Epithelial cell of prostate (primary cell): ENCODE results near the gene PEMT.

ENCODE experiments used
- DNase-seq: peaks from one replicate; pipeline ENCODE4 v3.0.0-alpha.2; 2011; ENCODE audit warnings: low read depth, low spot score
- H3K27ac ChIP-seq: fragments of 450-650 bp; 2 replicates; pipeline ENCODE4 v1.5.1; 2017; ENCODE audit warnings: mild to moderate bottlenecking

PEMT gene

GRCh38 chr17:17538417-17539391 lies 52.8 kb downstream of the PEMT start:
- no peak for DNase-seq
- peak overlapping the region; percentile 12 for H3K27ac ChIP-seq

- DNase-seq = no peak
- H3K27ac ChIP-seq = no peak overlapping the region
Measured at GRCh38 chr17:17537311-17538099, 54.0 kb downstream of the PEMT start.

- DNase-seq = no peak
- H3K27ac ChIP-seq = no peak overlapping the region
Measured at GRCh38 chr17:17536702-17537101, 54.8 kb downstream of the PEMT start.

- no peak overlapping the region for H3K27ac ChIP-seq
- DNase-seq = no peak
Measured at GRCh38 chr17:17535957-17536356, 55.6 kb downstream of the PEMT start.

GRCh38 chr17:17533901-17534441 lies 57.5 kb downstream of the PEMT start:
- no peak overlapping the region for H3K27ac ChIP-seq
- peak; percentile 52 for DNase-seq

- no peak for DNase-seq
- no peak overlapping the region for H3K27ac ChIP-seq
Measured at GRCh38 chr17:17532991-17533390, 58.5 kb downstream of the PEMT start.

- no peak overlapping the region for H3K27ac ChIP-seq
- DNase-seq = no peak
Measured at GRCh38 chr17:17531156-17531555, 60.4 kb downstream of the PEMT start.

GRCh38 chr17:17528696-17529652 lies 62.5 kb downstream of the PEMT start:
- H3K27ac ChIP-seq = no peak overlapping the region
- DNase-seq = no peak

GRCh38 chr17:17527956-17528500 lies 63.5 kb downstream of the PEMT start:
- no peak for DNase-seq
- H3K27ac ChIP-seq = no peak overlapping the region

- DNase-seq = no peak
- no peak overlapping the region for H3K27ac ChIP-seq
Measured at GRCh38 chr17:17527534-17527933, 64.0 kb downstream of the PEMT start.

- no peak for DNase-seq
- no peak overlapping the region for H3K27ac ChIP-seq
Measured at GRCh38 chr17:17526369-17526768, 65.1 kb downstream of the PEMT start.

- no peak for DNase-seq
- no peak overlapping the region for H3K27ac ChIP-seq
Measured at GRCh38 chr17:17525956-17526355, 65.6 kb downstream of the PEMT start.

- no peak overlapping the region for H3K27ac ChIP-seq
- DNase-seq = no peak
Measured at GRCh38 chr17:17525311-17525710, 66.2 kb downstream of the PEMT start.

- no peak for DNase-seq
- H3K27ac ChIP-seq = no peak overlapping the region
Measured at GRCh38 chr17:17523731-17524490, 67.6 kb downstream of the PEMT start.

- no peak for DNase-seq
- H3K27ac ChIP-seq = no peak overlapping the region
Measured at GRCh38 chr17:17523001-17523730, 68.3 kb downstream of the PEMT start.

- H3K27ac ChIP-seq = no peak overlapping the region
- no peak for DNase-seq
Measured at GRCh38 chr17:17520599-17521232, 70.8 kb downstream of the PEMT start.

GRCh38 chr17:17519886-17520285 lies 71.6 kb downstream of the PEMT start:
- DNase-seq = no peak
- no peak overlapping the region for H3K27ac ChIP-seq

GRCh38 chr17:17518951-17519350 lies 72.6 kb downstream of the PEMT start:
- DNase-seq = no peak
- no peak overlapping the region for H3K27ac ChIP-seq
